UCSD-AML1 (cell line): ENCODE data around the gene SOST.

Experiments
- DNase-seq: peaks from one replicate; lab custom pipeline; 2025; ENCODE audit not compliant: unreplicated experiment; lab: John Stamatoyannopoulos, UW

SOST gene

GRCh38 chr17:43774304-43775250, 16.0 kb upstream of the SOST start:
- no peak for DNase-seq

GRCh38 chr17:43772877-43773648, 14.5 kb upstream of the SOST start:
- peak; percentile 89 for DNase-seq

- DNase-seq = no peak
Observed at GRCh38 chr17:43771463-43771862, 12.9 kb upstream of the SOST start.

- no peak for DNase-seq
Observed at GRCh38 chr17:43770957-43771356, 12.4 kb upstream of the SOST start.

GRCh38 chr17:43769859-43770258, 11.3 kb upstream of the SOST start:
- DNase-seq = no peak

- DNase-seq = no peak
Observed at GRCh38 chr17:43769426-43769825, 10.8 kb upstream of the SOST start.

GRCh38 chr17:43768943-43769342, 10.4 kb upstream of the SOST start:
- DNase-seq = no peak

GRCh38 chr17:43768382-43768781, 9.8 kb upstream of the SOST start:
- peak; percentile 74 for DNase-seq

- no peak for DNase-seq
Observed at GRCh38 chr17:43767713-43768059, 9.1 kb upstream of the SOST start.

GRCh38 chr17:43767053-43767712, 8.6 kb upstream of the SOST start:
- no peak for DNase-seq

GRCh38 chr17:43766413-43767052, 7.9 kb upstream of the SOST start:
- DNase-seq = peak; percentile 38

- peak; percentile 87 for DNase-seq
Observed at GRCh38 chr17:43760254-43760852, 1.8 kb upstream of the SOST start.

- no peak for DNase-seq
Observed at GRCh38 chr17:43759836-43760235, 1.2 kb upstream of the SOST start.

- DNase-seq = no peak
Observed at GRCh38 chr17:43758086-43758485, 505 bp downstream of the SOST start.

- no peak for DNase-seq
Observed at GRCh38 chr17:43757171-43757660, 1.4 kb downstream of the SOST start.

- no peak for DNase-seq
Observed at GRCh38 chr17:43756201-43756600, 2.4 kb downstream of the SOST start.

- DNase-seq = no peak
Observed at GRCh38 chr17:43755389-43755875, 3.2 kb downstream of the SOST start.

GRCh38 chr17:43754947-43755346, 3.6 kb downstream of the SOST start:
- DNase-seq = no peak

- DNase-seq = no peak
Observed at GRCh38 chr17:43753493-43754129, 5.0 kb downstream of the SOST start.

GRCh38 chr17:43750153-43750552, 8.4 kb downstream of the SOST start:
- no peak for DNase-seq
